NCI-H446 (cell line): ENCODE measurements around the gene BNC2.
A peak's percentile ranks its signal among the peaks of the same experiment; 100 is the strongest.

Source experiments
- DNase-seq, 2 experiments: peaks; one replicate each; lab custom pipeline; 2025; lab: John Stamatoyannopoulos, UW

Gene BNC2

DNA sequence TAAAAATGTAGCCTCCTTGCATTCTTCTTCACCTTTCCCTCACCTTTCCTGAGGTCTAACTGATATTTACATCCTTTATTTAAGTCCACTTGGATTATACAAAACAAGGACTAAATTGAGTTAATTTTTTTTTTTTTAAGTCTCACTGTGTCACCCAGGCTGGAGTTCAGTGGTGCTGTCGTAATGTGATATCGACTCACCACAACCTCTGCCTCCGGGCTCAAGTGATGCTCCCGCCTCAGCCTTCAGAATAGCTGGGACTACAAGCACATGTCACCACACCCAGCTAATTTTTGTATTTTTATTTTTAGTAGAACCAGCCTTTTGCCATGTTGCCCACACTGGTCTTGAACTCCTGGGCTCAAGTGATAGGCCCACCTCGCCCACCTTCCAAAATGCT is 195.3 kb downstream of the BNC2 start:
- no peak for DNase-seq

DNA sequence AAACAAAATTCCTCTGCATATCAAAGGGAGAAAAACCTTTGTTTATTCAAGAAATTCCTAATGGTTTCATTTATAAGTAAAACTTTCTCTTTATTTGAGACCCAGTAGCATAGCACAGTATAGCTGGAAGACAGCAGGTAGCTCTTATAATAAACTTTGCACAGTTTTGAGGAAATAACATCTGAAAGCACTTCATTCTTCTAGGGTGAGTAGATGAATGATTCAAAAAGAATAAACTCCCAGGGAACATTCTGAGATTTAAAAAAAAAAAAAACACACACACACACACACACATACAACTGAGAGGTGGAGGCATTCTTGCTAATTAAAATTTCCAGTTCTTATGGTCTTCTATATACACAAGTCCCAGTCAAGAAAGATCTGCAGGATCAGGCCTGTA is 197.3 kb downstream of the BNC2 start:
- no peak for DNase-seq

DNA sequence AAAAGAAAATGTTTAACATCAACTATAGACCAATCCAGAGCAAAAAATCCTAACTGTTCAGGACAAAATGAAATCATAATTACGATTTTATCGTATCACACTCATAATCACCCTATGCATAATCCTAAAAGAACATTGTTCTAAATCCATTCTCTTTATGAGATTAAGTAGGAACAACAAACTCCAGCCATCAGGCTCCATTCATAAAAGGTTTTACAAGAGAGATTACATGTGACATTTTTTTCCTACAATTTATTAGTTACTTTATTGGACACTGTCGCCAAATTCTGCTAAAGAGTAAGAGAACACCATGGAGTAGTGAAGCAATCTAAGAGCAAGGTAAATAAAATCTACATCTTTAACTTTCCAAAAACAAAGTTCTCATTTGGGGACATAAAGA is 198.0 kb downstream of the BNC2 start:
- no peak for DNase-seq

- peak; percentile 92 to 97 for DNase-seq
Observed at GRCh38 chr9:16671591-16672137, 198.8 kb downstream of the BNC2 start.

DNA sequence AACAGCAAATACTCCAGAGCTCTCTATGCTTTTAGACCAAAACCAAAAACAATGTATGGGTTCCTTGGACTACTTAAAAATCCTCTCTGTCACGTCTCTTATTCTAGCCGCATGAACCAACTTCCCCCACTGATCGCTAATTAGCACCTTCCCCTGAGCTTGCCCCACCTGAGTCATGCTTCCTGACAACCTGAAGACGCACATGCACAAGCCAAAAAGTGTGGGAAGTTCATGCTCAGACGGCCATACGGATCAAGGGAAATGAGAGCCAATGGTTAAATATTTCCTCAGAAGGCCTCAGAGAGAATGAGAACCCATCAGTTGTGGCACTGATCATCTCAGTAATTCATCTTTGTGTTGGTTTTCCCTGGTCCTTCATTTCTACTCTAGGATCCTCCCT is 199.7 kb downstream of the BNC2 start:
- DNase-seq = no peak

DNA sequence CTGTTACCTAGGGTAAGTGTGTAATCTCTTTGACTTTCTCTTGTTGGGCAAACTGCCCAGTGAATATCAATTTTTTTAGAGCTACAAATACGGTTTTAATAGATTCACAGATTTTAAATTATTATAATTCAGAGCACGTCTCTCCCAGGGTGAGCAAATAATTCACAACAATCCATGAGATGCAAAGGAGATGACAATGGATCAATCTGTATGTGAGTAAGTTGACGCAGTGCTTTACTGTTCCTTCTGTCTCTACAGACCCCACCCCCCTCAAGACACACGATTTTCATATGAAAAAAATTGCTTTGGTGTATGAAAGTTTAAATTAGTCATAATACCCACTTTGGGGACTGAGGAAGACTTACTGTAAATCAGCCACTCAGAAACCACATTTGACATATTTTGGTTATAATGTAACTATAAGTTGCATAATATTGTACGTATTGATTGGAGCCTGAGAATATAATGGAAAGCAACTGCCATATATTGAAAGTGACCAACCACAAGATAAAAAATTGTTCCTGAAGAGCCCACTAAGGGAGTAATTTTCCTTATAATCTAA is 201.7 kb downstream of the BNC2 start:
- no peak for DNase-seq

- DNase-seq = no peak
Observed at GRCh38 chr9:16664211-16664610, 206.3 kb downstream of the BNC2 start.

DNA sequence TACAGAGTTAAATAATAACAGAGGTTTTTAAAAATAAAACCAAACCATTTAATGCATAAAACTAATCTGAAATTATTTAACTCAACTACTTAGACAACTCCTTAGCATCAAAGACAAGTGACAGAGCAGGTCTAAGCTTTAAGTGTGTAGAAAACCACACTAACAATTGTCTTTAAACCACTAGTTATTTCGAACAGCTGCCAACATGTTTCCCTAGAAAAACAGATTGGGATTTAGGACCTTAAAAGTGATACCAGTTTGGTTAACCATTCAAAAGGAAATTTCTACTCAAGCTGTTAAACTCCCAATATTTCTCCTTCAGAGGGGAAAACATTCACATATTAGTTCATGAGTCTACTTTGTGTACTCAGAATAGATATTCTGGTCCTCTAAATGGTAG is 208.7 kb downstream of the BNC2 start:
- DNase-seq = no peak

DNA sequence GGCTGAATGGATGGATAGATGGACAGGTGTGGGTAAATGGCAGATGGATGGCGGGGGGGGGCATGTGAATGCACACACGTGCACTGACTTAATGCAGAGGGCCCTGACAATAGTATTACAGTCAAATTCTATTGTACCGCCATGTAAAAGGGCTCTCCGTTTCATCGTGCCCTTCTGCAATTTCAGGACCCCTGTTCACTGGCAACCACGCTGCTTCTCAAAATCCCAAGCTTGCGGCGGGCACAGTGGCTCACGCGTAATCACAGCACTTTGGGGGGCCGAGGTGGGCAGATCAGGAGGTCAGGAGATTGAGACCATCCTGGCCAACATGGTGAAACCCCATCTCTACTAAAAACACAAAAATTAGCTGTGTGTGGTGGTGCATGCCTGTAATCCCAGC is 211.4 kb downstream of the BNC2 start:
- no peak for DNase-seq

DNA sequence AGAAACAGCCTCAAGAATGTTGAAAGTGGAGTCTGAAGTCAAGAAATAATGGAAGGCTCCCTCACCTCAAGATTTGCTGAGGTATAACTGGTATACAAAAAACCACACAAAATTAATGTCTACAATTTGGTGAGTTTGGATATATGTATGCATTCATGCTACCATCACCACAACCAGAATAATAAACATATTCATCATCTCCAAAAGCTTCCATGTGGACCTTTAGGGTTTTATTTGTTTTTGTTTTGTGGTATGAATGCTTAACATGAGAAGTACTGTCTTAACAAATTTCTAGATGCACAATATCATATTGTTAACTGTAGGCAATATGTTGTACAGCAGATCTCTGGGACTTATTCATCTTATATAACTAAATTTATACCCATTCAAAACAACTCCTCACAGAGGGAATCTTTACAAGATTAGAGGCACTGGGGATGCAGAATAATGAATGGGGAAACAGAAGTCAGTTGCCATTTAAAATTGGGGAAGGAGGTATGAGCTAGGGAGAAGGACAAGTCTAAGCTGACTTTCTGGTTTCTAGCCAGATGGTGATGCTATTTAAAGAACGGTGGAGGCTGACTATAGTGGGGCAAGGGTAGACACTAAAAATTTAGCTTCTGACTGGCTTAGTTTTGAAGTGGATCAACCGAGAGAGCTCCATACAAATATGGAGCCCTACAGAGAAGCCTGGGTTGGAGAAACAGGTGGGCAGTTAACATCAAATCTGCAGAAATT is 213.9 kb downstream of the BNC2 start:
- DNase-seq = peak in 1 of 2 experiments; percentile 71

GRCh38 chr9:16654596-16655126 is 215.8 kb downstream of the BNC2 start:
- no peak for DNase-seq

DNA sequence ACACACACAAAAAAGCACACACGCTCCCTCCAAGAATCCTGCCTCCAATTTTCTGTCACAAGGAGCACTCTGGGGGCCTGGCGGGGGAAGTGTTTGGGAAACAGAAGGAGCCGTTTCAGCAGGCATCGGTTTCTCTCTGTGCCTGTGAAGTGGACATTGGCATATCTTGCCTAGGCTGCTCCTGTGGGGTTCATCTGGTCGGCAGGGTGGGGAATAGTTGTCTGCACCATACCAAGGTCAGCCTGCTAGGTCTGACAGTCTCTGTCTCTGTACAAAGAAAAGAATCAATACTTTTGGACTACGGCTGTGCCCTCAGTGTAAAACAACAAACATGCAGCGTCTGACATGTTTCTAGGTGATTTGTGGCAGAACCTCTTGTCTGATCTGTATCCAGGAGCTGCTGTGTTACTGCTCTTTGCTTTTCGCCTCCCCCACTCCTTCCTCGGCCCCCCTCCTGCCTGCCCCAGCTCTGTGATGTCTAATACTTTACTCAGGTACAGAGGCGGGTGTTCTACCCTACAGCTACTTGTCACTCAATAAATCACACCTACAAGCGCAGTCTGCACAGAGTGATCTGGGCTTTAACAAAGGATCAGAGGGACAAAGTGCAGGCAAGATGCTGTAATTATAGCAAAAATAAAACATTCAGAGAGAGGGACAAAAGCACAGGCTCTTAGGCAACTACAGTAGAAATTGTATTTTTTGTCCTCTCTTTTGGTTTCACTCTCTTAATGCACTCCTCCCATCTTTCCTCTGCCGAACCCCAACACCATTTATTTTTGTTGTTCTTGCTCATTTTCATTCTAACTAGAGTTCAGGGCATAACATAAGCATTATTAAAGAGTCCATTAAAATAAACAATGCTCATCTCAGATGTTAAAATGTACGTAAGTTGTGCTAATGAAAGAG is 216.7 kb downstream of the BNC2 start:
- DNase-seq = peak; percentile 30 to 58

- DNase-seq = peak in 1 of 2 experiments; percentile 51
Observed at GRCh38 chr9:16652582-16652981, 217.9 kb downstream of the BNC2 start.

- DNase-seq = peak in 1 of 2 experiments; percentile 33
Observed at GRCh38 chr9:16651446-16651964, 219.0 kb downstream of the BNC2 start.

GRCh38 chr9:16645970-16646369 is 224.5 kb downstream of the BNC2 start:
- no peak for DNase-seq

DNA sequence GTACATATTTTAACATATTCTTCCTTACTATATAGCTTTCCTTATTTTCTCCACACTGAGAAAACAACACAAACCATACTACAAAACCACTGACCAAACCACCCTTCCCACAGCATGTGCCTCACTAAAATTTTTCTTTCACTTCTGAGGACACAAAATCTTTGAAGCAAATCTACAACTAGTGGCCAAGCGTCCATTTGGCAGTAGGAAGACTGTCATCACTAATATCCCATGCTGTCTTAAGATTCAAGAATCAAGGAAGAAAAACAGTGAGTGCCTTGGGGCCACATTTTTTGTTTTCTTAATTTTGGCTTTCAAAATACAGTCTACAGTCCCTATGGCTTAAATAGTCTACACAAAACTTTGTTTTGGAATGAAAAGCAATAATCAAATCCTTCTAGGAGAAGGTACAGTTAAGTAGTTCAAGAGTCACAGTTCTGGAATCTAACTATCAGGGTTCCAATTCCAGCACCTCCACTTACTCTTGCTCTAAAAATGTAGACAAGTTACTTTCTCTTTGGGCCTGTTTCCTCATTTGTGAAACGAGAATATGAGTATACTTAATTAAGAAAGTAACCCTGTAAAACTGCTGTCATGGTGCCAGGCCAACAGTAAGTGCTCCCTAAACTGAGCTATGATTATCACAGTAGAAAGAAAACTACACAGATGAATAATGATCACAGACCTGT is 227.9 kb downstream of the BNC2 start:
- no peak for DNase-seq

DNA sequence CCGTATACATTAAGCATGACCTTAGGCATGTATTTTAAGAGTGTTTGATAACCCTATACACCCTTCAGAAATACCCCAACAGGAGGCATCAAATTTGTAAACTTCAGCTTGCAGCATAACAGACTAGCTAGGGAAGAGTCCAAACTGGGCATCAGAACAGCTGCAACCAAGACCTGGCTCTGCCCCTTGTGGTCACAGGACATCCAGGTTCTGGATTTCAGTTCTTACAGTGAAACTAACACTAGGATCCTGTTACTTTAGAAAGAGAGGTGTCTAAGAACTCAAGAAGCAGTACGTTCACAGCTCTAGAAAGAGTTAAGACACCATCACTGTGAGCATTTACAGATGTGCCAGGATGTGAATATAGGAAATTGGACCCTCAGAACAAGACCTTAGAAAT is 229.8 kb downstream of the BNC2 start:
- no peak for DNase-seq

DNA sequence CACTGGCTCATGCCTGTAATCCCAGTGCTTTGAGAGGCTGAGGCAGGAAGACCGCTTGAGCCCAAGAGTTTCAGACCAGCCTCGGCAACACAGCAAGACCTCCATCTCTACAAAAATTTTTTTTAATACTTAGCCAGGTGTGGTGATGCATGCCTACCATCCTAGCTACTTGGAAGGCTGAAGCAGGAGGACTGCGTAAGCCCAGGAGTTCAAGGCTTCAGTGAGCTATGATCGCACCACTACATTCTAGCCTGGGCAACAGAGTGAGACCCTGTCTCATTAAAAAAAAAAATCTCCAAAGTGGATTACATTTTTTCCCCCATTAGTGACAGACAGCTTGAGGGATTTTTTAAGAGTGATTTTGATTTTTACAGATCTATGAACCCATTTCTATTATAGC is 230.8 kb downstream of the BNC2 start:
- no peak for DNase-seq

- no peak for DNase-seq
Observed at GRCh38 chr9:16637911-16638310, 232.6 kb downstream of the BNC2 start.

- DNase-seq = no peak
Observed at GRCh38 chr9:16637218-16637617, 233.3 kb downstream of the BNC2 start.

GRCh38 chr9:16633794-16634193 is 236.7 kb downstream of the BNC2 start:
- DNase-seq = no peak

GRCh38 chr9:16628413-16628812 is 242.1 kb downstream of the BNC2 start:
- DNase-seq = no peak
